HPDE6-E6E7 (cell line): Measurements from ENCODE around the gene STEAP3.
A peak's percentile ranks its signal among the peaks of the same experiment; 100 is the strongest.

Experiments
- DNase-seq: peaks from one replicate; pipeline ENCODE4 v3.0.0; 2011; ENCODE audit warnings: missing footprints; ENCODE audit errors: extremely low spot score

The STEAP3 gene

GRCh38 chr2:119227346-119227745, 3.7 kb downstream of the STEAP3 start:
- DNase-seq, result no peak

GRCh38 chr2:119228136-119228535, 4.5 kb downstream of the STEAP3 start:
- no peak for DNase-seq

GRCh38 chr2:119228964-119229363, 5.3 kb downstream of the STEAP3 start:
- no peak for DNase-seq

GRCh38 chr2:119229716-119230115, 6.1 kb downstream of the STEAP3 start:
- DNase-seq, result no peak

- DNase-seq, result no peak
Measured at GRCh38 chr2:119230219-119231185, 6.9 kb downstream of the STEAP3 start.

GRCh38 chr2:119231975-119232665, 8.5 kb downstream of the STEAP3 start:
- no peak for DNase-seq

- no peak for DNase-seq
Measured at GRCh38 chr2:119232666-119232993, 9.0 kb downstream of the STEAP3 start.

GRCh38 chr2:119233326-119234020, 9.8 kb downstream of the STEAP3 start:
- DNase-seq, result no peak

- DNase-seq, result no peak
Measured at GRCh38 chr2:119234021-119235019, 10.7 kb downstream of the STEAP3 start.

GRCh38 chr2:119236796-119237195, 13.2 kb downstream of the STEAP3 start:
- no peak for DNase-seq

GRCh38 chr2:119240311-119241204, 16.9 kb downstream of the STEAP3 start:
- peak; percentile 73 for DNase-seq

- DNase-seq, result no peak
Measured at GRCh38 chr2:119241205-119241532, 17.5 kb downstream of the STEAP3 start.

- DNase-seq, result no peak
Measured at GRCh38 chr2:119242276-119243119, 18.9 kb downstream of the STEAP3 start.

GRCh38 chr2:119243621-119244020, 20.0 kb downstream of the STEAP3 start:
- no peak for DNase-seq

GRCh38 chr2:119245076-119245840, 21.6 kb downstream of the STEAP3 start:
- DNase-seq, result no peak

GRCh38 chr2:119245841-119246230, 22.2 kb downstream of the STEAP3 start:
- DNase-seq, result no peak

- no peak for DNase-seq
Measured at GRCh38 chr2:119246884-119247843, 23.5 kb downstream of the STEAP3 start.
